HAP-1 (cell line): Measurements from ENCODE around the gene MPC1.

Experiments used
- DNase-seq, 2 experiments: peaks; one replicate each; pipeline ENCODE4 v3.0.0-alpha.2; 2016 to 2020; ENCODE audit warnings: low spot score in 2 of 2
- H3K27me3 ChIP-seq: fragments of 250-450 bp; sonication (Bioruptor Pico); 2 replicates; pipeline ENCODE4 v1.5.1; 2020; ENCODE audit warnings: low read depth, mild to moderate bottlenecking, moderate library complexity
- H3K36me3 ChIP-seq: fragments of 250-450 bp; sonication (Bioruptor Pico); replicated peaks from 2 replicates; pipeline ENCODE4 v1.5.1; 2020; ENCODE audit warnings: mild to moderate bottlenecking
- H3K4me1 ChIP-seq: fragments of 250-450 bp; sonication (Bioruptor Pico); 2 replicates; pipeline ENCODE4 v1.5.1; 2020; ENCODE audit warnings: mild to moderate bottlenecking
- H3K4me3 ChIP-seq: fragments of 250-450 bp; sonication (Bioruptor Pico); 2 replicates; pipeline ENCODE4 v1.5.1; 2020; ENCODE audit warnings: mild to moderate bottlenecking, moderate library complexity
- H3K9me3 ChIP-seq: fragments of 250-450 bp; sonication (Bioruptor Pico); 2 replicates; pipeline ENCODE4 v1.5.1; 2020; ENCODE audit warnings: mild to moderate bottlenecking, moderate library complexity
- in situ Hi-C: fragments of 300-500 bp; cut with MboI; formaldehyde crosslinking; loops from 3 replicates; pipeline ENCODE4 v1.14.3; 2020; ENCODE audit warnings: low sequenced_read_pairs, inconsistent platforms, mixed read lengths

MPC1 gene

DNA sequence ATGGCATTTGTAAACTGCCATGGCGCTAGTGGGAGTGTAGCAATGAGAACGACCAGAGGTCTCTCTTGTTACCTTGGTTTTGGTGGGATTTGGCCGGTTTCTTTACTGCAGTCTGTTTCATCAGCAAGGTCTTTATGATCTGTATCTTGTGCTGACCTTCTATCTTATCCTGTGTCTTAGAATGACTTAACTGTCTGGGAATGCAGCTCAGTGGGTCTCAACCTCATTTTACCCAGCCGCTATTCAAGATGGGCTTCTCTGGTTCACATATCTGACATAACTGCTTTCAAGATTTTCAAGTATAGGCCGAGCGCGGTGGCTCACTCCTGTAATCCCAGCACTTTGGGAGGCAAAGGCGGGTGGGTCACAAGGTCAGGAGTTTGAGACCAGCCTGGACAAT lies 38.5 kb downstream of the MPC1 start:
- peaks cover 7% of the 10 kb centered on the region for H3K4me1 ChIP-seq
- H3K27me3 ChIP-seq, result no peaks in the 10 kb centered on the region
- peaks cover 12% of the 10 kb centered on the region; the same call in 1 of the 2 replicates for H3K36me3 ChIP-seq
- H3K9me3 ChIP-seq, result no peaks in the 10 kb centered on the region
- DNase-seq, result no peak
- no peak overlapping the region for H3K4me3 ChIP-seq
- in situ Hi-C loops, result no loop called here

DNA sequence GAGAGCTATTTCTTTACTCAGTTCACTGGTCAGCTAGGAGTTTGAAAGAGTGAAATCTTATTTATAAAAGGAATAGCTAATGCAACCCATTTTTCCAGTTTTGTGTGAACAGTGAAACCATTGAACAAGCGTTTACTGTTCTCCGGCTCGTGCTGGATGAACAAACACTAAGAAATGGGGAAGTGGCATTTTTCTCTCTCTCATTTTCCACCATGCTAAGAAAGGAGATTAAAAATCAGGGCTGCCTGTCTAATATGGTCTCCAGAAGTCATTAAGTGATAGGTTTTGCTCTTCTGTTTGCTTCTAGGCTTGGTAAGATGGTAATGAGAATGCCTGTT lies 39.6 kb downstream of the MPC1 start:
- peak overlapping the region; percentile 92 for H3K4me3 ChIP-seq
- no peaks in the 10 kb centered on the region for H3K9me3 ChIP-seq
- H3K36me3 ChIP-seq, result peaks cover 14% of the 10 kb centered on the region
- DNase-seq, result no peak
- in situ Hi-C loops, result no loop called here
- no peaks in the 10 kb centered on the region for H3K27me3 ChIP-seq
- peaks cover 7% of the 10 kb centered on the region for H3K4me1 ChIP-seq

- Histone ChIP-seq H3K4me3 (peak within 1 kb of the TSS; percentile 92), H3K27me3 (no peaks in the 10 kb centered on the region), H3K9me3 (no peaks in the 10 kb centered on the region), H3K4me1 (peaks cover 7% of the 10 kb centered on the region), H3K36me3 (peaks cover 20% of the 10 kb centered on the region)
- in situ Hi-C loops, result no loop called here
- peak; percentile 75 to 88 for DNase-seq
Measured at GRCh38 chr6:166342349-166343149, 40.2 kb downstream of the MPC1 start, which contains the start of gene SFT2D1. Gene SFT2D1 (minus strand): TSS chr6:166342545. CDS start chr6:166342481, 64 bp downstream.

- H3K4me3 ChIP-seq, result peak overlapping the region; percentile 92
- no peaks in the 10 kb centered on the region for H3K9me3 ChIP-seq
- no peaks in the 10 kb centered on the region for H3K27me3 ChIP-seq
- H3K36me3 ChIP-seq, result peaks cover 25% of the 10 kb centered on the region
- peaks cover 7% of the 10 kb centered on the region for H3K4me1 ChIP-seq
- in situ Hi-C loops, result no loop called here
- no peak for DNase-seq
Measured at GRCh38 chr6:166341977-166342348, 40.8 kb downstream of the MPC1 start.

DNA sequence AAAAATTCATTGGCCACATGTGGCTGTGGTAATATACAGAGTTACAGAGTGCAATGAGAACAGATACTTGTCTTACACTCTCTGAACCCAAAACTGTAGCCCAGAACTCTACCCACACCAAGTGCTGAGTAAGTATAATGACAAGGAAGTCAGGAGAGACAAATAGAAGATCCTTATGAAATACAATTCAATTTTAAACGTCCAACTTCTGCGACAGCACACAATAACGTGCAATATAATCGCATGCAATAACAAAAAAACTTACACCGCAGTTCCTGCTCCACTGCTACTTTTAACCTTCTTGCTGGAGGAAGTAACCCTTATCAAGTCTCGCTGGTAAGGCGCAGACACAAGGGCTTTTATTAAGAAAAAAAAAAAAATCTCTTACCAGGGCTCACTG lies 41.3 kb downstream of the MPC1 start:
- in situ Hi-C loops, result no loop called here
- no peak for DNase-seq
- Histone ChIP-seq H3K27me3 (no peaks in the 10 kb centered on the region), H3K36me3 (peaks cover 25% of the 10 kb centered on the region), H3K9me3 (no peaks in the 10 kb centered on the region), H3K4me1 (peaks cover 7% of the 10 kb centered on the region), H3K4me3 (peak overlapping the region; percentile 92)

- no peak for DNase-seq
- Histone ChIP-seq H3K4me3 (no peak overlapping the region), H3K4me1 (peaks cover 7% of the 10 kb centered on the region), H3K36me3 (peaks cover 31% of the 10 kb centered on the region), H3K27me3 (no peaks in the 10 kb centered on the region), H3K9me3 (no peaks in the 10 kb centered on the region)
- in situ Hi-C loops, result loop anchor here (10.0 kb wide), 1 partner anchor 46 kb away; the partner anchor contains the start of gene MPC1
Measured at GRCh38 chr6:166338854-166339253, 43.9 kb downstream of the MPC1 start.

DNA sequence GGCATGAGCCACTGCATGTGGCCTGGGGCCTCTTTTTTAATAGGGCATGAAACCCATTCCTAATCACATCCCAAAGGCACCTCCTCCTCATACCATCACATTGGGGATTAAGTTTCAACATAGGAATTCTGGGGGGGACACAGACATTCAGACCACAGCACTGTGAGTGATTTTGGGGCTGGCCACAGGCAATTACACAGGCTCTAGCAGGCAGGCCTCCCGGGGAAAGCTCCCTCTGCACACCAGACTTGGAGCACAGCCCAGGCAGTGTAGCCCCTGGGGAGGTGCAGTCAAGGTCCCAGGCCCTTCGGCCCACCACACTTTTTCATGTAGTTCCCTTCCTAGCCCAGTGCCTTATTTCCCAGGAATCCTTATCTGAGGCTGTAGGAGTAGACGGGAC lies 45.9 kb downstream of the MPC1 start:
- H3K36me3 ChIP-seq, result peaks cover 28% of the 10 kb centered on the region
- in situ Hi-C loops, result loop anchor here (10.0 kb wide), 1 partner anchor 48 kb away; the partner anchor contains the start of gene MPC1

GRCh38 chr6:166335378-166336302 lies 47.1 kb downstream of the MPC1 start:
- in situ Hi-C loops, result loop anchor here (10.0 kb wide), 1 partner anchor 49 kb away; the partner anchor contains the start of gene MPC1

More for the DNA sequence above, 45.9 kb downstream of the MPC1 start:
- Histone ChIP-seq H3K4me1 (peaks cover 8% of the 10 kb centered on the region), H3K27me3 (no peaks in the 10 kb centered on the region), H3K4me3 (no peak overlapping the region), H3K9me3 (no peaks in the 10 kb centered on the region)
- no peak for DNase-seq

GRCh38 chr6:166334878-166335277 lies 47.9 kb downstream of the MPC1 start:
- H3K4me3 ChIP-seq, result no peak overlapping the region
- H3K27me3 ChIP-seq, result no peaks in the 10 kb centered on the region
- in situ Hi-C loops, result loop anchor here (10.0 kb wide), 1 partner anchor 50 kb away; the partner anchor contains the start of gene MPC1
- no peaks in the 10 kb centered on the region for H3K9me3 ChIP-seq
- H3K4me1 ChIP-seq, result peaks cover 21% of the 10 kb centered on the region
- H3K36me3 ChIP-seq, result peaks cover 20% of the 10 kb centered on the region
- DNase-seq, result no peak

More at GRCh38 chr6:166335378-166336302, 47.1 kb downstream of the MPC1 start:
- Histone ChIP-seq H3K4me1 (peaks cover 19% of the 10 kb centered on the region), H3K27me3 (no peaks in the 10 kb centered on the region), H3K36me3 (peaks cover 25% of the 10 kb centered on the region), H3K4me3 (no peak overlapping the region), H3K9me3 (no peaks in the 10 kb centered on the region)
- DNase-seq, result no peak

DNA sequence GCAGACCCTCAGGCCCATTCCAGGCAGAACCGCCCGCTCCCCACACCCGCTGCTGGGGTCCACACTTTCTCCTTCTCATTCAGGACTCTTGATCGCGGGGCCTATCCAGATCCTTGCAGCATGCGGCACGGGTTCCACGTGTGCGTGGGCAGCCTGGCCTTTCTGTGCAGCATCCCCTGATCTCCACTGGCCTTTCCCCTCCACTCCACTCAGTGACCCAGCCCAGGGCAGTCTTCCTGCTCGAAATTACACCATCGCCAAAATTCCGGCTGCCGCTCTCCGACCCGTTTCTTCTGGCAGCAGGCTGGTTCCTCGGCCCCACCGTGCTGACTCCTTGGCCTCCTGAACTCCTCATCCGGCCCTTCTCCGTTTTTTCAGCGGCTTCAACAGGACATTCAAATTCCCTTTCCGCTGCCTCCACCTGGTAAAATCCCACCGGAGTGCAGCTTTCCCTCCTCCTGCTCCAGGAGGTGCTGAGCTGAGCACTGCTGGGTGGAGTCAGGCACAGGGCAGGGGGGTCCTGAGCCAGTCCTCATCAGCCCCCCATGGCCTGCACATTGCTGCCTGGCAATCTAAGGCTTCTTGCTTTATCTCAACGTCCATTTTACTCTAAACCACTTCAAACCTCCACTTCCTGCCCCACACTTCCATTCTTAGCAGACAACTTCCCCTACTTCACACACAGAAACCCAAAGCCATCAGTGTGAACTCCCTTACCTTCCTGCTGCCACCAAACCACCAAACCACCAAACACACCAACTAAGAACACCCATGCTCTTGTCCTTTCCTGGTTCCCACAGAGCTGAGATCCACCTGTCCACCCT lies 49.4 kb downstream of the MPC1 start:
- in situ Hi-C loops, result loop anchor here (10.0 kb wide), 1 partner anchor 51 kb away; the partner anchor contains the start of gene MPC1
- H3K4me1 ChIP-seq, result peaks cover 25% of the 10 kb centered on the region
- DNase-seq, result no peak
- H3K36me3 ChIP-seq, result peaks cover 19% of the 10 kb centered on the region
- no peaks in the 10 kb centered on the region for H3K9me3 ChIP-seq
- no peak overlapping the region for H3K4me3 ChIP-seq
- no peaks in the 10 kb centered on the region for H3K27me3 ChIP-seq

DNA sequence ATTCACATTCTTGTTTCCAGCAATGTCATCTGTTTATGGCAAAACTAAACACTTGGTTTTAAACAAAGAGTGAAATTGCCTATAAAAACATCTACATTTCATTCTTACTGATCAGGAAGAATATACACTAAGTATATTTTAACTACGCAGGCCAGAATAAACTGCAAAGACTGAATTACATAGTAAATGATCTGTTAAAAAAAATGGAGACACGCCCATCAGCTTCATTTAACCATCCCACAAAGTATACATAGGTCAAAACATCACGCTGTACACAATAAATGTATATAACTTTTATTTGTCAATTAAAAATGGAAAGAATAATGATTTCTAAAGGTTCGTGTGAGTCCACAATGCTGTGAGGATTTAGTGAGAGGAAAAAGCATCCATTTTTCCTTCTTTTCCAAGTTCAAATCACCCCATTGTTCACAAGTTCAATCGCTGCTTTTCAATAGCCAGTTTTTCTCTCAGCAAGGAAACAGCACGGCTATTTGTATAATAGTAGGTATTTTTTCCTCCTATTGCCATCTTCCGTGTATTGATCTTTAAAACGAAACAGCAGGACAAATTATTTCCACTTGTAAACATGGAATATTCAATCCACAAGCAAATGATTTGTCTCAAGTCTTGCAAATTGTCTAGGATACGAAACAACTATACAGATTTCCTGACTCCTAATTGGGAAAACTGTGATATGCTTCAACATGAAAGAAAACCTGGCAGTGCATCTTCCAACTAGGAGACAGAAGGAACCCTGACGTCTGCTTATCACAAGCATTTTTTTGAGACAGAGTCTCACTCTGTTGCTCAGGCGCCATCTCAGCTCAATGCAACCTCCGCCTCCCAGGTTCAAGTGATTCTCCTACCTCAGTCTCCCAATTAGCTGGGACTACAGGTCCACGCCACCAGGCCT lies 51.0 kb downstream of the MPC1 start:
- DNase-seq, result peak in 1 of 2 experiments; percentile 59
- H3K9me3 ChIP-seq, result no peaks in the 10 kb centered on the region
- no peaks in the 10 kb centered on the region for H3K27me3 ChIP-seq
- H3K36me3 ChIP-seq, result peaks cover 6% of the 10 kb centered on the region
- in situ Hi-C loops, result loop anchor here (10.0 kb wide), 1 partner anchor 53 kb away; the partner anchor contains the start of gene MPC1
- H3K4me3 ChIP-seq, result no peak overlapping the region
- H3K4me1 ChIP-seq, result peaks cover 25% of the 10 kb centered on the region

GRCh38 chr6:166330612-166331011 lies 52.1 kb downstream of the MPC1 start:
- in situ Hi-C loops, result loop anchor here (10.0 kb wide), 1 partner anchor 54 kb away; the partner anchor contains the start of gene MPC1
- no peaks in the 10 kb centered on the region for H3K27me3 ChIP-seq
- H3K9me3 ChIP-seq, result no peaks in the 10 kb centered on the region
- no peak overlapping the region for H3K4me3 ChIP-seq
- H3K4me1 ChIP-seq, result peaks cover 25% of the 10 kb centered on the region
- no peaks in the 10 kb centered on the region; the same call in none of the 2 replicates for H3K36me3 ChIP-seq
- DNase-seq, result peak; percentile 18 to 70
